Karpas-422 (cell line): ENCODE measurements around the gene RTN4RL1. TPM values are rescaled to one million over a fixed set of nuclear protein-coding genes. Genes with fewer than 3 reads are reported as not detected.
A peak's percentile ranks its signal among the peaks of the same experiment; 100 is the strongest.

Experiments
- DNase-seq: peaks from one replicate; pipeline ENCODE4 v3.0.0-alpha.2; 2015
- H2AFZ ChIP-seq: fragments of 200-600 bp; sonication (generic); 2 replicates; pipeline ENCODE4 v1.6.1; 2014; ENCODE audit warnings: antibody characterized with exemption, low read length, mixed read lengths
- H3K27ac ChIP-seq: fragments of 200-600 bp; sonication (generic); 2 replicates; pipeline ENCODE4 v1.5.1; 2014; ENCODE audit warnings: mild to moderate bottlenecking, low read length, moderate library complexity
- H3K27me3 ChIP-seq: fragments of 200-600 bp; sonication (generic); 2 replicates; pipeline ENCODE4 v1.6.1; 2014; ENCODE audit warnings: low read length, mixed read lengths
- H3K36me3 ChIP-seq: fragments of 200-600 bp; sonication (generic); 2 replicates; pipeline ENCODE4 v1.6.1; 2014; ENCODE audit warnings: low read length, mixed read lengths; ENCODE audit not compliant: insufficient read depth
- H3K4me1 ChIP-seq: fragments of 200-600 bp; sonication (generic); 2 replicates; pipeline ENCODE4 v1.6.1; 2014; ENCODE audit warnings: mild to moderate bottlenecking, low read length, mixed read lengths
- H3K4me2 ChIP-seq: fragments of 200-600 bp; sonication (generic); 2 replicates; pipeline ENCODE4 v1.6.1; 2014; ENCODE audit warnings: low read length, low read depth, mild to moderate bottlenecking; ENCODE audit not compliant: poor library complexity, severe bottlenecking
- H3K4me3 ChIP-seq: fragments of 200-600 bp; sonication (generic); 2 replicates; pipeline ENCODE4 v1.5.1; 2014; ENCODE audit warnings: mild to moderate bottlenecking, antibody characterized with exemption, low read length, mixed read lengths
- H3K79me2 ChIP-seq: fragments of 200-600 bp; sonication (generic); 2 replicates; pipeline ENCODE4 v1.6.1; 2014; ENCODE audit warnings: mild to moderate bottlenecking, low read length, mixed read lengths
- H3K9ac ChIP-seq: fragments of 200-600 bp; sonication (generic); 2 replicates; pipeline ENCODE4 v1.6.0; 2014; ENCODE audit warnings: low read length
- H3K9me2 ChIP-seq: fragments of 200-600 bp; sonication (generic), shearing (Covaris generic); replicated peaks from 2 replicates; pipeline ENCODE4 v1.6.0; 2014; ENCODE audit warnings: mild to moderate bottlenecking, low read length, moderate library complexity; ENCODE audit not compliant: insufficient read depth
- H3K9me3 ChIP-seq: fragments of 300-700, 200-600 bp; sonication (generic); 2 replicates; pipeline ENCODE4 v1.6.1; 2014; ENCODE audit warnings: low read length, mixed read lengths
- H4K20me1 ChIP-seq: fragments of 200-600 bp; sonication (generic); 2 replicates; pipeline ENCODE4 v1.6.1; 2014; ENCODE audit warnings: mild to moderate bottlenecking, antibody characterized with exemption, low read length, low read depth; ENCODE audit not compliant: insufficient read depth
- total RNA-seq: library from RNA; depleted of rRNA; stranded (reverse); fragments of >200 nt; shearing (Covaris generic); gene quantifications from 2 replicates; pipeline ENCODE4 v1.2.3, GENCODE V29; 2014; ENCODE audit warnings: low replicate concordance

The RTN4RL1 gene
- total RNA-seq, 1 experiment from 2014 or later, result 0.30 TPM

GRCh38 chr17:2051061-2051932 lies 26.2 kb upstream of the RTN4RL1 start:
- Histone ChIP-seq H3K9me2 (no peaks in the 10 kb centered on the region), H2AFZ (no peak overlapping the region), H4K20me1 (peaks cover 6% of the 10 kb centered on the region; the same call in 1 of the 2 replicates), H3K27ac (no peak overlapping the region), H3K36me3 (no peaks in the 10 kb centered on the region), H3K4me3 (peak overlapping the region; percentile 59; the same call in 1 of the 2 replicates), H3K9ac (peak overlapping the region; percentile 27; the same call in 1 of the 2 replicates), H3K4me2 (peak overlapping the region; percentile 67), H3K79me2 (no peaks in the 10 kb centered on the region), H3K9me3 (no peaks in the 10 kb centered on the region), H3K4me1 (peaks cover 51% of the 10 kb centered on the region), H3K27me3 (no peaks in the 10 kb centered on the region)
- no peak for DNase-seq

GRCh38 chr17:2050300-2051060 lies 25.3 kb upstream of the RTN4RL1 start:
- H3K9me3 ChIP-seq, result no peaks in the 10 kb centered on the region
- no peaks in the 10 kb centered on the region for H3K9me2 ChIP-seq
- peak; percentile 90 for DNase-seq
- H2AFZ ChIP-seq, result no peak overlapping the region
- peak overlapping the region; percentile 67 for H3K4me2 ChIP-seq
- no peak overlapping the region for H3K27ac ChIP-seq
- no peaks in the 10 kb centered on the region for H3K27me3 ChIP-seq
- peak overlapping the region; percentile 59; the same call in 1 of the 2 replicates for H3K4me3 ChIP-seq
- no peaks in the 10 kb centered on the region for H3K79me2 ChIP-seq
- peaks cover 47% of the 10 kb centered on the region for H3K4me1 ChIP-seq
- peak overlapping the region; percentile 27; the same call in 1 of the 2 replicates for H3K9ac ChIP-seq
- H4K20me1 ChIP-seq, result peaks cover 5% of the 10 kb centered on the region; the same call in 1 of the 2 replicates
- no peaks in the 10 kb centered on the region for H3K36me3 ChIP-seq

DNA sequence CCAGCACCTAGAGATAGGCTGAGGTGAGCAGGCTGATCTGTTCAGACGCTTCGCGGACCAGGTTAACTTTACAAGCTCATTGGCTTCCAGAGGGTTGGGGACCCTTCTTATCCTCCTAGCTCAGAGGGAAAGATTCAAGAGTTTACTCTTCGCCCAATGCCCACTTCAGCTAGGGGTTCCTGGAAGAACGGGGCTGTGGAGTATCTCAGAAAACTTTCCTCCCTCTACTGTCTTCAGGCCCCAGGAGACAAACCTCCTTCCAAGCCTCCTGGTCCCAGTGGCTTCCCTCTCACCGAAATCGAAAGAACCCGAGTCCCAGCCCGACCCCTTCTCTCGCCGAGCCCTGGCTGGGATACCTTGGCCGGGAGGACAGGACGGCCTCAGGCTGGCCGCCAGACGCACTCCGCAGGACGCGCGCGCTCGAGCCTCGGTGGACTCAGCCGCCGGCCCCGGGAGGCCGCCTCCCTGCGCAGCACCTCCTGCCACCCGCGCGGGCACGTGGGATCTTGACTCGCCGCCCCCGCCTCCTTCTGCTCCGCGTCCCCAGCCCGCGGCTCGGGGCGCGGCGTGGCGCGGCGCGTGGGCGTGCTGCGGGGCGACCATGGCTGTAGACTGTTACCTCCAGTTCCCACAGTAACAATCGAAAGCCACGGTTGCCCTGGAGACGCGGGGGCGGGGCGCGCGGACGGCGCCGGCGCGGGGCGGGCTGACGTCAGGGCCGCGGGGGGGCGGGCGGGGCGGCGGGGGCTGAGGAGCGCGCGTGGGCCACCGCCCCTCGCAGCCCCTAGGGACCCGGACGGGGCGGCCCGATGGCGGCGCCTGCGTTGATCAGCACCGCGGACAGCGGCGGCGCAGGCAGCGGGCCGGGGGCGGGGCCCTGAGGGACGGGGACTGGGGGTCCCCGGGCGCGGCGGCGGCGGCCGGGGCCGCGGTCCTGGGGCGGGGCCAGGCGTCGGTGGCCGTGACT lies 24.5 kb upstream of the RTN4RL1 start:
- Histone ChIP-seq H4K20me1 (peaks cover 5% of the 10 kb centered on the region; the same call in 1 of the 2 replicates), H3K9me3 (no peaks in the 10 kb centered on the region), H3K9me2 (no peaks in the 10 kb centered on the region), H3K4me1 (peaks cover 39% of the 10 kb centered on the region), H3K27me3 (no peaks in the 10 kb centered on the region), H3K27ac (no peak overlapping the region), H3K79me2 (no peaks in the 10 kb centered on the region), H2AFZ (peak overlapping the region; percentile 93), H3K4me3 (peak overlapping the region; percentile 87), H3K36me3 (no peaks in the 10 kb centered on the region), H3K9ac (peak overlapping the region; percentile 70), H3K4me2 (peak overlapping the region; percentile 99)
- DNase-seq, result peak; percentile 96

DNA sequence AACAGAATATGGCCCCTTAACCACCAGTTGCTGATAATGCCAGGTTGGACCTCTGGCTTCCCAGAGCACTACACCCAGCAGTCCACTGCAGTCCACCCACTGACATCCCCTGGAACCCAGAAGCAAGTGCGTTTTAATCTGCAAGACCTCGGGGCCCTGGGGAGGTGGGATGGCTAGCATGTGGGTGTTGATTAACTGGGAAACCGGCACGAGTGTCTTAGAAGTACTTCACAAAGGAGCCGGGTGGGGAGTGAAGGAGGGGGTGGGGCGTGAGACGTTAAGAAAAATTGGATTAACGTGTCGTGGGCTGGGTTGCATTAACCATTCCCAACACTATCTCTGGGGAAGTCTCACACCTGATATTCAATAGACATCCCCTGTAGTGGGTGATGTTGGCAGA lies 23.7 kb upstream of the RTN4RL1 start:
- Histone ChIP-seq H3K9me3 (no peaks in the 10 kb centered on the region), H3K36me3 (no peaks in the 10 kb centered on the region), H3K9ac (peak overlapping the region; percentile 70), H3K27me3 (no peaks in the 10 kb centered on the region), H3K79me2 (no peaks in the 10 kb centered on the region), H3K4me1 (peaks cover 31% of the 10 kb centered on the region), H2AFZ (no peak overlapping the region), H3K4me3 (peak overlapping the region; percentile 87; the same call in 1 of the 2 replicates), H3K9me2 (no peaks in the 10 kb centered on the region), H3K4me2 (peak overlapping the region; percentile 99), H3K27ac (no peak overlapping the region), H4K20me1 (peaks cover 5% of the 10 kb centered on the region; the same call in 1 of the 2 replicates)
- no peak for DNase-seq

GRCh38 chr17:2047590-2047989 lies 22.5 kb upstream of the RTN4RL1 start:
- Histone ChIP-seq H3K4me2 (no peak overlapping the region), H3K9me3 (no peaks in the 10 kb centered on the region), H4K20me1 (peaks cover 5% of the 10 kb centered on the region; the same call in 1 of the 2 replicates), H2AFZ (no peak overlapping the region), H3K9me2 (no peaks in the 10 kb centered on the region), H3K79me2 (peaks cover 5% of the 10 kb centered on the region; the same call in 1 of the 2 replicates), H3K27ac (no peak overlapping the region), H3K36me3 (peaks cover 11% of the 10 kb centered on the region), H3K4me1 (peaks cover 30% of the 10 kb centered on the region), H3K27me3 (no peaks in the 10 kb centered on the region), H3K9ac (no peak overlapping the region), H3K4me3 (no peak overlapping the region)
- no peak for DNase-seq

DNA sequence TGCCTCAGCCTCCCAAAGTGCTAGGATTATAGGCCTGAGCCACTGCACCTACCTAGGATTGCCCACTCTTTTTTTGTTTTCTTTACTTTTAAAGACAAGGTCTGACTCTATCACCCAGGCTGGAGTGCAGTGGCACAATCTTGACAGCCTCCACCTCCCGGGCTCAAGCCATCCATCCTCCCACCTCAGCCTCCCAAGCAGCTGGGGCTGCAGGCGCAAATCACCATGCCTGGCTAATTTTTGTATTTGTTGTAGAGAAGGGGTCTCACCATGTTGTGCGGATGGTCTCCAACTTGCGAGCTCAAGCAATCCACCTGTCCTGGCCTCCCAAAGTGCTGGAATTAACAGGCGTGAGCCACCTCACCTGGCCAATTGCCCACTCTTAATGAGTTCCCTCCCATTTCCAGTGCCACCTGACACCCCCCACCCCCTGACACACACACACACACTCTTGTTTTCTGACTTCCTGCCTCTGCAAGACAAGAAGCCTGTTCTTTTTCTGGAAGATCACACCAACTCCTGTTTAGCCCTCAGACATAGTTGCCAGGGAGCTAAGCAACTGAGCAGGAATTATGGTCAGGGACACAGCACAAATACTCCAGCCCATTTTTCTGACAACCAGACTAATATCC lies 19.2 kb upstream of the RTN4RL1 start:
- Histone ChIP-seq H3K9ac (no peak overlapping the region), H3K27me3 (no peaks in the 10 kb centered on the region), H3K36me3 (peaks cover 15% of the 10 kb centered on the region)

DNA sequence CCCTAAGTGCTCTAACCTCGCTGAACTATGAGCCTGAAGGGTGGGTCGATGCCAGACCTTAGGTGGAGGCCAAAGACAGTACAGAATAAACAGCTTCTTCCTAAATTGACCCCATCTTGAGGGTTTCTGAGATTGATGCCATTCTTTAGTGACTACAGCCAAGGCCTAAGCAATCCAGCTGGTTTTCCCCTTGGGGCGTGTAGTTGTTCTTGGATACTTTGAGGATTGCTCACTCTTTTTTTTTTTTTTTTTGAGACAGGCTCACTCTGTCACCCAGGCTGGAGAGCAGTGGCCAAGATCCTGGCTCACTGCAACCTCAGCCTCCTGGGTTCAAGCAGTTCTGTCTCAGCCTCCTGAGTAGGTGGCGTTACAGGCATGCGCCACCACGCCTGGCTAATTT lies 18.7 kb upstream of the RTN4RL1 start:
- Histone ChIP-seq H3K36me3 (peaks cover 15% of the 10 kb centered on the region), H4K20me1 (no peaks in the 10 kb centered on the region), H3K9me3 (no peaks in the 10 kb centered on the region), H3K9ac (no peak overlapping the region), H3K4me1 (peaks cover 23% of the 10 kb centered on the region), H3K4me3 (no peak overlapping the region), H3K9me2 (no peaks in the 10 kb centered on the region), H3K79me2 (peaks cover 10% of the 10 kb centered on the region; the same call in 1 of the 2 replicates), H3K4me2 (no peak overlapping the region), H2AFZ (no peak overlapping the region), H3K27me3 (no peaks in the 10 kb centered on the region), H3K27ac (no peak overlapping the region)
- no peak for DNase-seq

More for the DNA sequence above, 19.2 kb upstream of the RTN4RL1 start:
- H3K4me2 ChIP-seq, result no peak overlapping the region
- no peaks in the 10 kb centered on the region for H4K20me1 ChIP-seq
- H3K9me3 ChIP-seq, result no peaks in the 10 kb centered on the region
- no peaks in the 10 kb centered on the region for H3K9me2 ChIP-seq
- no peak for DNase-seq
- no peak overlapping the region for H2AFZ ChIP-seq
- peaks cover 10% of the 10 kb centered on the region; the same call in 1 of the 2 replicates for H3K79me2 ChIP-seq
- no peak overlapping the region for H3K27ac ChIP-seq
- H3K4me3 ChIP-seq, result no peak overlapping the region
- peaks cover 26% of the 10 kb centered on the region for H3K4me1 ChIP-seq
